ENCODE data around the gene STOX1. TPM values are rescaled to one million over a fixed set of nuclear protein-coding genes. Genes with fewer than 3 reads are reported as not detected.
"Not testable (repeated sequence)": the region's sequence is repeated elsewhere in the genome, so short reads cannot be mapped to it uniquely, and the experiment has no call there.

Gene STOX1
- total and polyA plus RNA-seq, 3 donors from 2014 or later = 3.2 to 4.6 (median 3.8) TPM

DNA sequence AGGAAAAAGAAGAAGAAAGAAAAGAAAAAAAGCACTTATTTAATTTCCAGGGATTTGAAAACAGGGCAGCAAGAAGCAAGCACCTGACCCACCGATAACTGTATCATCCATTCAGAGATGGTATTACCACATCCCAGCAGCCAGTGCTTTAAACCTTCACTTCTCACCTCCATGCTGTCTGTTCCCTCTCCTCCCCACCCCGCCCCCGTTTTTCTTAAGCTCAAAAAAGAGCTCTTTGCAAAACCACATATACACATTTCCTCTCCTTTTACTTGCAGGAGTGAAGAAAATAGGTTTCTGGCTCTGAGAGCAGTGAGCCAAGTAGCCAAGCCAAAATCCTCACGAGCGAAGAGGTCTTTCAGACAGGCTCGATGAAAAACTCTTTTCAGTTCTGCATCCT is 2.2 kb downstream of the STOX1 start:
- no peak overlapping the region for H3K27ac ChIP-seq
- no peaks in the 10 kb centered on the region for H3K4me1 ChIP-seq
- TF ChIP-seq POLR2A (IDR thresholded peaks at IDR 0.05) (no peak), CTCF (IDR thresholded peaks at IDR 0.05) (no peak)
- H3K4me3 ChIP-seq = no peak overlapping the region
- no peaks in the 10 kb centered on the region for H3K9me3 ChIP-seq
- no peaks in the 10 kb centered on the region for H3K27me3 ChIP-seq
- intact Hi-C loops (cut with DNase I; ENCODE audit: low total_unique reads) = no loop called here
- 46 to 47% methylated on average over 6 of the region's 6 CpGs for WGBS, 2 donors
- no peaks in the 10 kb centered on the region for H3K36me3 ChIP-seq (ENCODE audit: low read depth, missing control alignments)
- DNase-seq = no peak

- H3K36me3 ChIP-seq (ENCODE audit: low read depth, missing control alignments) = no peaks in the 10 kb centered on the region
- H3K27ac ChIP-seq = no peak overlapping the region
- no peaks in the 10 kb centered on the region for H3K4me1 ChIP-seq
- no peak for TF ChIP-seq CTCF (IDR thresholded peaks at IDR 0.05)
- no peak for TF ChIP-seq POLR2A (IDR thresholded peaks at IDR 0.05)
- 88 to 93% methylated on average over 6 of the region's 6 CpGs for WGBS, 2 donors
- no peak overlapping the region for H3K4me3 ChIP-seq
- no peaks in the 10 kb centered on the region for H3K9me3 ChIP-seq
- intact Hi-C loops (cut with DNase I; ENCODE audit: low total_unique reads) = no loop called here
- DNase-seq = no peak
- no peaks in the 10 kb centered on the region for H3K27me3 ChIP-seq
These were observed 2.6 kb downstream of the STOX1 start for GRCh38 chr10:68829952-68830351.

- H3K4me3 ChIP-seq = no peak overlapping the region
- no peak for DNase-seq
- H3K9me3 ChIP-seq = no peaks in the 10 kb centered on the region
- H3K27me3 ChIP-seq = no peaks in the 10 kb centered on the region
- intact Hi-C loops (cut with DNase I; ENCODE audit: low total_unique reads) = no loop called here
- TF ChIP-seq POLR2A (IDR thresholded peaks at IDR 0.05) = no peak
- TF ChIP-seq CTCF (IDR thresholded peaks at IDR 0.05) = no peak
- H3K27ac ChIP-seq = no peak overlapping the region
- H3K4me1 ChIP-seq = no peaks in the 10 kb centered on the region
- no peaks in the 10 kb centered on the region for H3K36me3 ChIP-seq (ENCODE audit: low read depth, missing control alignments)
- 79 to 81% methylated on average over 3 to 5 of the region's 5 CpGs for WGBS, 2 donors
These were observed 4.7 kb downstream of the STOX1 start for GRCh38 chr10:68831961-68832455.

DNA sequence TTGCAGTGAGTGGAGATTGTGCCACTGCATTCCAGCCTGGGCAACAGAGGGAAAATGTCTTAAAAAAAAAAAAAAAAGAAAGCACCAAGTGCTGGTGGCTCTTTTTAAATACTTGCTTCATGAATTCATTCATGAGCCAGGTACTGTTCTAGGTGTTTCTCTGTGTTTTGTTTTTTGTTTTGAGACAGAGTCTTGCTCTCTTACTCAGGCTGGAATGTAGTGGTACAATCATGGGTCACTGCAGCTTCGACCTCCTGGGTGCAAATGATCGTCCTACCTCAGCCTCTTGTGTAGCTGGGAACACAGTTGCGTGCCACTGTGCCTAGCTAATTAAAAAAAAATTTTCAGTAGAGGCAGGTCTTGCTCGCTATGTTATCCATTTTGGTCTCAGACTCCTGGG is 5.3 kb downstream of the STOX1 start:
- TF ChIP-seq CTCF (IDR thresholded peaks at IDR 0.05) (no peak), POLR2A (IDR thresholded peaks at IDR 0.05) (no peak)
- Histone ChIP-seq H3K36me3 (ENCODE audit: low read depth, missing control alignments) (no peaks in the 10 kb centered on the region), H3K4me1 (no peaks in the 10 kb centered on the region), H3K27me3 (no peaks in the 10 kb centered on the region), H3K4me3 (no peak overlapping the region), H3K9me3 (no peaks in the 10 kb centered on the region), H3K27ac (no peak overlapping the region)
- no peak for DNase-seq
- intact Hi-C loops (cut with DNase I; ENCODE audit: low total_unique reads) = no loop called here
- 86 to 92% methylated on average over 4 of the region's 4 CpGs for WGBS, 2 donors

DNA sequence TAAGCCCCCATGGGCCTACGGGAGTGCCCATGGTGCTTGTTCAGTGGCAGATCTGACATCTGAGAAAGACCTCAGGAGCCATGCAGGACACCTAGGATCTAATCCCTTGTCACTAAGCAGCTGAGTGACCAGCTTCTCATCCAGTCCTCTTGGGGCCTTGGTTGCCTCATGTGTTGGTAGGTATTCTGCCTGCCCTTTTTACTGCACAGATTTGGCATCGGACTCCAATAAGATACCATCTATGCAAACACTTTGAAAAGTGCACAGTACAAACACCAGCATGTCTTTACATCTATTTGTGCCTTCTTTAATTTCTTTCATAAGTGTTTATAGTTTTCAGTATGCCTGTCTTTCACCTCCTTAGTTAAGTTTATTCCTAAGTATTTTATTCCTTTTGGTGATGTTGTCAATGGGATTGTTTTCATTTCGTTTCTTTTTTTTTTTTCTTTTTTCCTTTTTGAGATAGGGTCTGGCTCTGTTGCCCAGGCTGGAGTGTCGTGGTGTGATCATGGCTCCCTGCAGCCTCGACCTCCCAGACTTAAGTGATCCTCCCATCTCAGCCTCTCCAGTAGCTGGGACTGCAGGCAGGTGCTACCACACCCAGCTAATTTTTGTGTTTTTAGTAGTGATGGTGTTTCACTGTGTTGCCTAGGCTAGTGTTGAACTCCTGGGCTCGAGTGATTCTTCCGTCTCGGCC is 10.4 kb downstream of the STOX1 start:
- Histone ChIP-seq H3K4me3 (no peak overlapping the region), H3K27me3 (no peaks in the 10 kb centered on the region), H3K4me1 (no peaks in the 10 kb centered on the region), H3K27ac (no peak overlapping the region), H3K9me3 (no peaks in the 10 kb centered on the region), H3K36me3 (ENCODE audit: low read depth, missing control alignments) (no peaks in the 10 kb centered on the region)
- TF ChIP-seq POLR2A (IDR thresholded peaks at IDR 0.05) = no peak
- TF ChIP-seq CTCF (IDR thresholded peaks at IDR 0.05) = no peak
- DNase-seq = no peak
- WGBS, 2 donors = 91 to 94% methylated on average over 8 of the region's 8 CpGs
- intact Hi-C loops (cut with DNase I; ENCODE audit: low total_unique reads) = no loop called here

GRCh38 chr10:68840650-68841049 is 13.3 kb downstream of the STOX1 start:
- H3K4me3 ChIP-seq; H3K36me3 ChIP-seq (ENCODE audit: low read depth, missing control alignments); intact Hi-C loops (cut with DNase I; ENCODE audit: low total_unique reads); H3K9me3 ChIP-seq; H3K4me1 ChIP-seq; H3K27me3 ChIP-seq; DNase-seq; H3K27ac ChIP-seq: not testable (repeated sequence)
- 96 to 98% methylated on average over 9 of the region's 9 CpGs for WGBS, 2 donors

All from testis (tissue), 3 donors.